Loucy (cell line): Measurements from ENCODE around the gene CTXN2.

Experiments
- EZH2phosphoT487 ChIP-seq: fragments of 200-600 bp; IDR thresholded peaks from 2 replicates; pipeline ENCODE4 v1.6.1; 2018; ENCODE audit warnings: antibody characterized with exemption, mild to moderate bottlenecking, moderate library complexity, borderline replicate concordance
- TF ChIP-seq, protein P1 (sequence below): fragments of 200-600 bp; sonication (generic); conservative IDR thresholded peaks from 2 replicates; pipeline ENCODE4 v1.5.1; 2014; ENCODE audit warnings: mild to moderate bottlenecking, antibody characterized with exemption, low read length

DNA sequence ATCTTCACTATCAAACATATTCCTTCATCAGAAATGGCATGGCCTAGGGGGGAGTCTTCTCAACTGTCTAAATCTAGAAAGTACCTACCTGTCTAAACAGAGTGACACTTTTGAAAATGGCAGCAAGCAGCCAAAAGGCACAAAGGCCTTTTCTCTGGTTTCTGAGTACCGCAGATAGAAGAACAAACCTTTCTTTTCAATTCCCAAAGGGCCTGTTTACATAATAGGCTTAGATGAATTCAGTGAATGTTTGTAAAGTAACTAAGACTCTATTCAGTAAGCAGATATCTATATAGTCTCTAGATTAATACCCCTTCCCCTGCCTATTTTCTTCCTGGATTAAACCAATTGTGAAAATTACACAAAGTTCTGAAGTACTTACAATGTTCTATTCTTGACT lies 20.5 kb upstream of the CTXN2 start:
- TF ChIP-seq, protein P1, sequence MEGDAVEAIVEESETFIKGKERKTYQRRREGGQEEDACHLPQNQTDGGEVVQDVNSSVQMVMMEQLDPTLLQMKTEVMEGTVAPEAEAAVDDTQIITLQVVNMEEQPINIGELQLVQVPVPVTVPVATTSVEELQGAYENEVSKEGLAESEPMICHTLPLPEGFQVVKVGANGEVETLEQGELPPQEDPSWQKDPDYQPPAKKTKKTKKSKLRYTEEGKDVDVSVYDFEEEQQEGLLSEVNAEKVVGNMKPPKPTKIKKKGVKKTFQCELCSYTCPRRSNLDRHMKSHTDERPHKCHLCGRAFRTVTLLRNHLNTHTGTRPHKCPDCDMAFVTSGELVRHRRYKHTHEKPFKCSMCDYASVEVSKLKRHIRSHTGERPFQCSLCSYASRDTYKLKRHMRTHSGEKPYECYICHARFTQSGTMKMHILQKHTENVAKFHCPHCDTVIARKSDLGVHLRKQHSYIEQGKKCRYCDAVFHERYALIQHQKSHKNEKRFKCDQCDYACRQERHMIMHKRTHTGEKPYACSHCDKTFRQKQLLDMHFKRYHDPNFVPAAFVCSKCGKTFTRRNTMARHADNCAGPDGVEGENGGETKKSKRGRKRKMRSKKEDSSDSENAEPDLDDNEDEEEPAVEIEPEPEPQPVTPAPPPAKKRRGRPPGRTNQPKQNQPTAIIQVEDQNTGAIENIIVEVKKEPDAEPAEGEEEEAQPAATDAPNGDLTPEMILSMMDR: no peak
- TF ChIP-seq EZH2phosphoT487: no peak
